A673 (cell line): ENCODE data around the gene CRYGS. TPM values are rescaled to one million over a fixed set of nuclear protein-coding genes. Genes with fewer than 3 reads are reported as not detected.

Source experiments
- BruUV-seq: library from RNA; stranded (reverse); fragments of 400-500 nt; replicated peaks from 2 replicates; lab custom pipeline; 2021; lab: Mats Ljungman, UMichigan
- CTCF ChIA-PET: fragments of 300-600 bp; sonication (Branson Sonifier 250); formaldehyde crosslinking; loops from one replicate; lab custom pipeline; 2022; ENCODE audit warnings: antibody characterized with exemption; lab: Charles Lee
- POLR2A ChIA-PET: fragments of 300-600 bp; sonication (Branson Sonifier 250); formaldehyde crosslinking; loops from one replicate; lab custom pipeline; 2022; ENCODE audit warnings: antibody characterized with exemption; ENCODE audit not compliant: low non-redundant PET; lab: Charles Lee
- DNase-seq: peaks from one replicate; pipeline ENCODE4 v3.0.0-alpha.2; 2015; ENCODE audit warnings: low spot score
- H3K27ac ChIP-seq: fragments of 200-600 bp; sonication (generic); 2 replicates; pipeline ENCODE4 v1.5.1; 2016; ENCODE audit warnings: mixed run types, low read depth, mild to moderate bottlenecking, mixed read lengths, antibody characterized with exemption, low read length; ENCODE audit not compliant: poor library complexity, severe bottlenecking
- H3K27me3 ChIP-seq: fragments of 200-600 bp; sonication (generic); replicated peaks from 2 replicates; pipeline ENCODE4 v1.6.1; 2017; ENCODE audit warnings: mixed run types, low read depth, mild to moderate bottlenecking, mixed read lengths, antibody characterized with exemption, low read length; ENCODE audit not compliant: insufficient read depth, poor library complexity
- H3K36me3 ChIP-seq: fragments of 200-600 bp; sonication (generic); 2 replicates; pipeline ENCODE4 v1.6.1; 2016; ENCODE audit warnings: mixed run types, mild to moderate bottlenecking, mixed read lengths, antibody characterized with exemption, low read length; ENCODE audit not compliant: insufficient read depth, poor library complexity, severe bottlenecking
- H3K4me1 ChIP-seq: fragments of 200-600 bp; sonication (generic); 2 replicates; pipeline ENCODE4 v1.6.1; 2017; ENCODE audit warnings: mixed run types, mild to moderate bottlenecking, mixed read lengths, antibody characterized with exemption, low read length; ENCODE audit not compliant: insufficient read depth, poor library complexity, severe bottlenecking
- H3K4me3 ChIP-seq: fragments of 200-600 bp; sonication (generic); 2 replicates; pipeline ENCODE4 v1.5.1; 2016; ENCODE audit warnings: low read depth, mixed run types, mild to moderate bottlenecking, mixed read lengths, low read length; ENCODE audit not compliant: poor library complexity, severe bottlenecking
- H3K9me3 ChIP-seq: fragments of 200-600 bp; sonication (generic); 2 replicates; pipeline ENCODE4 v1.6.1; 2016; ENCODE audit warnings: mixed run types, low read depth, mild to moderate bottlenecking, mixed read lengths, antibody characterized with exemption, low read length; ENCODE audit not compliant: poor library complexity, severe bottlenecking
- EZH2 ChIP-seq: fragments of 200-600 bp; sonication (generic); IDR thresholded peaks from 2 replicates; pipeline ENCODE4 v1.6.1; 2017; ENCODE audit warnings: borderline replicate concordance, low read depth, mild to moderate bottlenecking, mixed read lengths, antibody characterized with exemption, low read length; ENCODE audit not compliant: poor library complexity, severe bottlenecking
- intact Hi-C: fragments of 100-400 bp; cut with micrococcal nuclease; formaldehyde crosslinking; loops from one replicate; pipeline ENCODE4 v1.10.0; 2022; ENCODE audit not compliant: unreplicated experiment
- total RNA-seq: library from RNA; stranded (reverse); gene quantifications from 2 replicates; pipeline ENCODE4 v1.2.3, GENCODE V29; 2021
- TF ChIP-seq, protein P1 (sequence below): fragments of 300-800, 200-600 bp; sonication (generic); conservative IDR thresholded peaks from 2 replicates; pipeline ENCODE4 v1.5.1; 2017; ENCODE audit warnings: low read depth, mild to moderate bottlenecking, antibody characterized with exemption, low read length, moderate library complexity, mixed read lengths

Gene CRYGS
- total RNA-seq, 1 experiment from 2014 or later: 3.6 TPM

DNA sequence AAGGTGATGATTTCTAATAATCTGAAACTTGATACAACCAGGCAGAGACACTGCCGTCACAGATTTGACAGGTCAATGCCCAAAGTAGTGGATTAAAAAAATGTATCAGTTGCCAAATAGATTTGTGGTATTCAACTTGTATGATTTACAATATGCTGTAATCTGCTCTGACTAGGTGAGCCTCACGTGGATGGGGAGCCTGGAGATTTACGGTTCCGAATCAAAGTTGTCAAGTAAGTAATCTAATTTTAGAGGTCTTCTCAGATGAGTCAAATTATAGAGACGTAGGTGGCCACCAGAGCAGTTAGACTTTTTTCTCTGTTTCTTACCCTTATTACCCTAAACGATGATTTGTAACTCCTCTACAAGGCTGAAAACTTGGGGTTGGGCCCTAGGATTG is 38.4 kb upstream of the CRYGS start:
- BruUV-seq: no TSS peak
- ChIA-PET CTCF (no interaction called here), POLR2A (no interaction called here)
- intact Hi-C loops: no loop called here
- Histone ChIP-seq H3K9me3 (no peaks in the 10 kb centered on the region), H3K27ac (no peak overlapping the region), H3K27me3 (no peaks in the 10 kb centered on the region), H3K4me3 (no peak overlapping the region), H3K36me3 (peaks cover 79% of the 10 kb centered on the region), H3K4me1 (no peaks in the 10 kb centered on the region)
- no peak for TF ChIP-seq EZH2
- TF ChIP-seq, protein P1, sequence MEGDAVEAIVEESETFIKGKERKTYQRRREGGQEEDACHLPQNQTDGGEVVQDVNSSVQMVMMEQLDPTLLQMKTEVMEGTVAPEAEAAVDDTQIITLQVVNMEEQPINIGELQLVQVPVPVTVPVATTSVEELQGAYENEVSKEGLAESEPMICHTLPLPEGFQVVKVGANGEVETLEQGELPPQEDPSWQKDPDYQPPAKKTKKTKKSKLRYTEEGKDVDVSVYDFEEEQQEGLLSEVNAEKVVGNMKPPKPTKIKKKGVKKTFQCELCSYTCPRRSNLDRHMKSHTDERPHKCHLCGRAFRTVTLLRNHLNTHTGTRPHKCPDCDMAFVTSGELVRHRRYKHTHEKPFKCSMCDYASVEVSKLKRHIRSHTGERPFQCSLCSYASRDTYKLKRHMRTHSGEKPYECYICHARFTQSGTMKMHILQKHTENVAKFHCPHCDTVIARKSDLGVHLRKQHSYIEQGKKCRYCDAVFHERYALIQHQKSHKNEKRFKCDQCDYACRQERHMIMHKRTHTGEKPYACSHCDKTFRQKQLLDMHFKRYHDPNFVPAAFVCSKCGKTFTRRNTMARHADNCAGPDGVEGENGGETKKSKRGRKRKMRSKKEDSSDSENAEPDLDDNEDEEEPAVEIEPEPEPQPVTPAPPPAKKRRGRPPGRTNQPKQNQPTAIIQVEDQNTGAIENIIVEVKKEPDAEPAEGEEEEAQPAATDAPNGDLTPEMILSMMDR: no peak
- DNase-seq: no peak

GRCh38 chr3:186580785-186581184 is 36.6 kb upstream of the CRYGS start:
- POLR2A ChIA-PET: no interaction called here
- Histone ChIP-seq H3K4me3 (no peak overlapping the region), H3K36me3 (peaks cover 92% of the 10 kb centered on the region), H3K27ac (no peak overlapping the region), H3K4me1 (no peaks in the 10 kb centered on the region), H3K9me3 (no peaks in the 10 kb centered on the region), H3K27me3 (no peaks in the 10 kb centered on the region)
- TF ChIP-seq EZH2: no peak
- TF ChIP-seq, protein P1: no peak
- DNase-seq: no peak
- intact Hi-C loops: no loop called here
- no TSS peak for BruUV-seq
- CTCF ChIA-PET: interaction anchor here (1.7 kb wide), 1 partner anchor 34 kb away, joined by 4 read pairs; no protein-coding TSS in a partner anchor

DNA sequence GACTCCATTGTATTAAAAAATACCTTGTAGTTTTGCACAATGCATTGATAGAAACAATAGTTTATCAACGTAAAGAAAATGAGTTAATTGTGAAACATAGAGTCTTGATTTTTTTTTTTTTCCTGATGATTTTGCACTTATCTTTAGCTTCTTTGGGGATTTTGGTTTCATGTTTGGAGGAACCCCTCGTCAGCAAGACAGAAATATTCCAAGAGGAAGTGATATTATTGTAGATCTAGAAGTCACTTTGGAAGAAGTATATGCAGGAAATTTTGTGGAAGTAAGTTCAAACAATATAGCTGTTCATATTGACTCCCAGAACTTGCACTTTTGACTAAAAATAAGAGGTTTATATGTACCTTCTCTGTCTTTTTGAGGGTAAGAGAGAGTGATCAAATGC is 33.3 kb upstream of the CRYGS start:
- intact Hi-C loops: no loop called here

More for the DNA sequence above, 33.3 kb upstream of the CRYGS start:
- no peaks in the 10 kb centered on the region for H3K9me3 ChIP-seq
- no TSS peak for BruUV-seq
- peaks cover 95% of the 10 kb centered on the region for H3K36me3 ChIP-seq
- peak overlapping the region; percentile 21 for H3K27ac ChIP-seq
- no peak for DNase-seq
- no peaks in the 10 kb centered on the region for H3K27me3 ChIP-seq
- ChIA-PET CTCF (no interaction called here), POLR2A (no interaction called here)
- TF ChIP-seq EZH2: no peak
- TF ChIP-seq, protein P1: no peak
- H3K4me3 ChIP-seq: no peak overlapping the region
- no peaks in the 10 kb centered on the region for H3K4me1 ChIP-seq
